SK-N-SH (cell line): Measurements from ENCODE around the gene ZBTB1. TPM values are rescaled to one million over a fixed set of nuclear protein-coding genes. Genes with fewer than 3 reads are reported as not detected.

Experiments used
- polyA plus RNA-seq, 3 experiments: library from polyadenylated mRNA; depleted of rRNA; stranded (reverse); fragments of >200 nt; gene quantifications; 2 replicates each; pipeline ENCODE4 v1.2.3, GENCODE V29; 2012
- small RNA-seq, 7 experiments: library from RNA; depleted of rRNA; stranded (forward); fragments of <200 nt; gene quantifications; one replicate each; pipeline ENCODE3, GENCODE V24; 2012

ZBTB1 gene
- polyA plus RNA-seq, 1 of the 3 experiments (the other 2 are of a cell fraction) = 12.7 TPM

Small RNAs within 50 kb of the gene (small RNA-seq; reads per million reads assigned to genes)
- gene AL049869.4 = 0 reads per million in 7 experiments

Other genes starting within 250 kb of the ZBTB1 start
- 0.03 TPM in 2 replicates for gene ESR2, start 210.4 kb upstream of the ZBTB1 start, polyA plus RNA-seq (2012; rRNA removed)
- 26.8 and 31.0 TPM in 2 replicates for gene MTHFD1, start 116.4 kb upstream of the ZBTB1 start, polyA plus RNA-seq (2012; rRNA removed)
- gene AKAP5, start 39.3 kb upstream of the ZBTB1 start, polyA plus RNA-seq (2012; rRNA removed) = 0.28 and 0.36 TPM in 2 replicates
- 4.5 and 5.7 TPM in 2 replicates for gene ZBTB25, start 932 bp upstream of the ZBTB1 start, polyA plus RNA-seq (2012; rRNA removed)
- 13.9 and 20.8 TPM in 2 replicates for gene HSPA2, start 36.0 kb downstream of the ZBTB1 start, polyA plus RNA-seq (2012; rRNA removed)
- gene PPP1R36, start 45.2 kb downstream of the ZBTB1 start, polyA plus RNA-seq (2012; rRNA removed) = 0.08 and 0.15 TPM in 2 replicates
- 4.9 and 5.1 TPM in 2 replicates for gene PLEKHG3, start 199.7 kb downstream of the ZBTB1 start, polyA plus RNA-seq (2012; rRNA removed)